Activated CD4-positive, alpha-beta T cell treated with anti-CD3 and anti-CD28 coated beads, Interleukin-2, Interleukin-6, amounts not matched to agents 100 ng/mL and 50 ng/mL, durations not matched to agents 16 hours and 8 hours (primary cell): ENCODE results near the gene TMEM250.
A peak's percentile ranks its signal among the peaks of the same experiment; 100 is the strongest.
"Not testable (repeated sequence)": the region's sequence is repeated elsewhere in the genome, so short reads cannot be mapped to it uniquely, and the experiment has no call there.

Experiments used
- DNase-seq: peaks from one replicate; pipeline ENCODE4 v3.0.0-alpha.2; 2020

Gene TMEM250

GRCh38 chr9:136118320-136119060 lies at the start of gene TMEM250:
TSS of gene TMEM250 (minus strand) at chr9:136118875. CDS start at chr9:136116900, 1,975 bp downstream.
- peak; percentile 98 for DNase-seq

- no peak for DNase-seq
Measured at GRCh38 chr9:136163248-136163850, 44.7 kb upstream of the TMEM250 start.

- no peak for DNase-seq
Measured at GRCh38 chr9:136160995-136161610, 42.4 kb upstream of the TMEM250 start.

- no peak for DNase-seq
Measured at GRCh38 chr9:136160381-136160841, 41.7 kb upstream of the TMEM250 start.

- DNase-seq = no peak
Measured at GRCh38 chr9:136159851-136160250, 41.2 kb upstream of the TMEM250 start.

GRCh38 chr9:136157477-136158265 lies 39.0 kb upstream of the TMEM250 start:
- no peak for DNase-seq

- DNase-seq = no peak
Measured at GRCh38 chr9:136156209-136157120, 37.8 kb upstream of the TMEM250 start.

- no peak for DNase-seq
Measured at GRCh38 chr9:136155576-136155975, 36.9 kb upstream of the TMEM250 start.

- no peak for DNase-seq
Measured at GRCh38 chr9:136154943-136155342, 36.3 kb upstream of the TMEM250 start.

GRCh38 chr9:136153381-136154065 lies 34.8 kb upstream of the TMEM250 start:
- DNase-seq = no peak

- no peak for DNase-seq
Measured at GRCh38 chr9:136152931-136153330, 34.3 kb upstream of the TMEM250 start.

- no peak for DNase-seq
Measured at GRCh38 chr9:136152543-136152866, 33.8 kb upstream of the TMEM250 start.

- DNase-seq = no peak
Measured at GRCh38 chr9:136151848-136152542, 33.3 kb upstream of the TMEM250 start.

- no peak for DNase-seq
Measured at GRCh38 chr9:136151214-136151804, 32.6 kb upstream of the TMEM250 start.

- DNase-seq = not testable (repeated sequence)
Measured at GRCh38 chr9:136150664-136151213, 32.1 kb upstream of the TMEM250 start.

GRCh38 chr9:136149853-136150252 lies 31.2 kb upstream of the TMEM250 start:
- DNase-seq = no peak

- DNase-seq = no peak
Measured at GRCh38 chr9:136149337-136149736, 30.7 kb upstream of the TMEM250 start.

GRCh38 chr9:136148766-136149165 lies 30.1 kb upstream of the TMEM250 start:
- DNase-seq = no peak

GRCh38 chr9:136147890-136148714 lies 29.4 kb upstream of the TMEM250 start:
- no peak for DNase-seq
